Measurements from ENCODE around the gene SMPDL3A. TPM values are rescaled to one million over a fixed set of nuclear protein-coding genes. Genes with fewer than 3 reads are reported as not detected.
"Not testable (repeated sequence)": the region's sequence is repeated elsewhere in the genome, so short reads cannot be mapped to it uniquely, and the experiment has no call there.

The SMPDL3A gene
- total and polyA plus RNA-seq, 2 of the 8 experiments (the other 6 are each of a cell fraction or from before 2014, with no cell fraction given), result 3.5 to 3.9 TPM

- H3K18ac ChIP-seq (ENCODE audit: extremely low read depth, low read length); H2BK120ac ChIP-seq (replicated peaks; ENCODE audit: low read depth, low read length); H3K4me1 ChIP-seq (replicated peaks in 1 of 4; ENCODE audit: control insufficient read depth in 3 of 4, insufficient read depth in 4 of 4, low read length in 3 of 4); H2AFZ ChIP-seq (ENCODE audit: low read length); H3K79me2 ChIP-seq (ENCODE audit: control insufficient read depth in 1 of 2, insufficient read depth in 2 of 2, low read length in 2 of 2); H2BK15ac ChIP-seq (ENCODE audit: low read length); H2BK12ac ChIP-seq (ENCODE audit: low read depth, low read length); H3K9me3 ChIP-seq (ENCODE audit: insufficient read depth in 2 of 2, low read depth in 1 of 2, low read length in 1 of 2); H3K4me3 ChIP-seq (ENCODE audit: extremely low read depth in 1 of 4, insufficient read depth in 2 of 4, low read depth in 3 of 4, low read length in 4 of 4); H3K4me2 ChIP-seq (ENCODE audit: insufficient read depth in 1 of 2, low read depth in 2 of 2, low read length in 2 of 2); H2AK5ac ChIP-seq (ENCODE audit: low read depth, low read length); H3K79me1 ChIP-seq (ENCODE audit: low read depth, low read length); FAIRE-seq; H3K56ac ChIP-seq (replicated peaks; ENCODE audit: insufficient read length, low read depth, low read length); H4K8ac ChIP-seq (ENCODE audit: extremely low read depth, insufficient read depth, low read length); H2BK5ac ChIP-seq (ENCODE audit: low read depth, low read length); H3K23ac ChIP-seq (ENCODE audit: insufficient read length); H3K27me3 ChIP-seq (replicated peaks in 1 of 4; ENCODE audit: control insufficient read depth in 3 of 4, extremely low read depth in 1 of 4, insufficient read depth in 3 of 4, low read length in 3 of 4); H3K27ac ChIP-seq (ENCODE audit: low read depth, low read length); H3K9ac ChIP-seq (replicated peaks in 1 of 4; ENCODE audit: extremely low read depth in 1 of 4, low read depth in 3 of 4, low read length in 3 of 4); H3K4ac ChIP-seq (replicated peaks; ENCODE audit: insufficient read length, low read depth, low read length); H2BK20ac ChIP-seq (ENCODE audit: low read length); H4K91ac ChIP-seq (replicated peaks; ENCODE audit: insufficient read length, low read length); H3K14ac ChIP-seq (ENCODE audit: insufficient read length); H3K36me3 ChIP-seq (ENCODE audit: control insufficient read depth in 2 of 4, insufficient read depth in 4 of 4, low read length in 3 of 4); DNase-seq (ENCODE audit: low read depth in 1 of 2, low spot score in 2 of 2); H4K20me1 ChIP-seq (replicated peaks in 1 of 2; ENCODE audit: control insufficient read depth in 1 of 2, insufficient read depth in 2 of 2, low read length in 2 of 2); H3K23me2 ChIP-seq (ENCODE audit: low read depth, low read length); H4K5ac ChIP-seq (ENCODE audit: insufficient read length, low read depth, low read length): not testable (repeated sequence)
- POLR2A ChIA-PET (ENCODE audit: partially characterized antibody), result interaction anchor here (1.0 to 1.4 kb wide), 2 partner anchors 45 to 203 kb away, joined by 3 to 4 read pairs; partner anchors contain the start of gene SMPDL3A
- CTCF ChIA-PET (ENCODE audit: partially characterized antibody), result interaction anchor here (1.2 to 8.7 kb wide), 17 partner anchors 9 to 331 kb away, joined by 3 to 103 read pairs (median 5); partner anchors contain the start of gene SMPDL3A
- WGBS, 2 experiments (ENCODE audit: extremely low coverage in 1 of 2, insufficient coverage in 1 of 2, insufficient read length in 1 of 2, insufficient replicate concordance in 2 of 2, low coverage in 1 of 2, low lambda C conversion rate in 2 of 2, missing lambda C conversion rate in 1 of 2), result 92% methylated on average over 3 of the region's 3 CpGs; no CpG with 5 or more reads in 1 of the 2 experiments
Observed at GRCh38 chr6:122744856-122745255, 44.2 kb upstream of the SMPDL3A start.

Measured in H1 (cell line).